GM12865 (cell line): ENCODE data around the gene TCF4.

Experiments
- DNase-seq: peaks from one replicate; pipeline ENCODE4 v3.0.0; 2010; ENCODE audit warnings: low read depth
- H3K4me3 ChIP-seq: 2 replicates; pipeline ENCODE4 v1.5.1; 2011; ENCODE audit warnings: mild to moderate bottlenecking, low read depth, low read length, control low read depth
- TF ChIP-seq, protein P1 (sequence below): IDR thresholded peaks from 2 replicates; pipeline ENCODE4 v1.5.1; 2011; ENCODE audit warnings: low read length, control low read depth, low read depth, inconsistent platforms; ENCODE audit not compliant: insufficient read depth; ENCODE audit errors: missing control alignments

Gene TCF4

DNA sequence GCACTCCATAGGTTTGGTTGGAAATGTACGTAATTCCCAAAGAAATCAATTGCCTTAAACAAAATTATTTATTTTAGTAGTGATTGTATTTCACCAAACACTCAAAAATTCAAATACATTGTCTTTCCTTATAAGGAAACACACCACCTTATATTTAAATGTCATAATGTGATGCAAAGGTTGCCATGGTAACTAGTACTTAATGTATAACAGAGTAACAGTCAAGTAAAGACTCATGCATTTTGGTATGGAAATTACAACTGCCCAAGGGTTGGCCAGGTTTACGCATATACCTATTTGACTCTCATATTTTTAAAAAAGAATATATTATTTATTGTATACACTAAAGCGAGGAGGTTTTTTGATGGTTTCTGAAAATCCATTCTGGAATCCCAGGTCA, 231.2 kb downstream of the TCF4 start:
- no peak overlapping the region for H3K4me3 ChIP-seq
- TF ChIP-seq, protein P1, sequence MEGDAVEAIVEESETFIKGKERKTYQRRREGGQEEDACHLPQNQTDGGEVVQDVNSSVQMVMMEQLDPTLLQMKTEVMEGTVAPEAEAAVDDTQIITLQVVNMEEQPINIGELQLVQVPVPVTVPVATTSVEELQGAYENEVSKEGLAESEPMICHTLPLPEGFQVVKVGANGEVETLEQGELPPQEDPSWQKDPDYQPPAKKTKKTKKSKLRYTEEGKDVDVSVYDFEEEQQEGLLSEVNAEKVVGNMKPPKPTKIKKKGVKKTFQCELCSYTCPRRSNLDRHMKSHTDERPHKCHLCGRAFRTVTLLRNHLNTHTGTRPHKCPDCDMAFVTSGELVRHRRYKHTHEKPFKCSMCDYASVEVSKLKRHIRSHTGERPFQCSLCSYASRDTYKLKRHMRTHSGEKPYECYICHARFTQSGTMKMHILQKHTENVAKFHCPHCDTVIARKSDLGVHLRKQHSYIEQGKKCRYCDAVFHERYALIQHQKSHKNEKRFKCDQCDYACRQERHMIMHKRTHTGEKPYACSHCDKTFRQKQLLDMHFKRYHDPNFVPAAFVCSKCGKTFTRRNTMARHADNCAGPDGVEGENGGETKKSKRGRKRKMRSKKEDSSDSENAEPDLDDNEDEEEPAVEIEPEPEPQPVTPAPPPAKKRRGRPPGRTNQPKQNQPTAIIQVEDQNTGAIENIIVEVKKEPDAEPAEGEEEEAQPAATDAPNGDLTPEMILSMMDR, result no peak
- DNase-seq, result no peak

DNA sequence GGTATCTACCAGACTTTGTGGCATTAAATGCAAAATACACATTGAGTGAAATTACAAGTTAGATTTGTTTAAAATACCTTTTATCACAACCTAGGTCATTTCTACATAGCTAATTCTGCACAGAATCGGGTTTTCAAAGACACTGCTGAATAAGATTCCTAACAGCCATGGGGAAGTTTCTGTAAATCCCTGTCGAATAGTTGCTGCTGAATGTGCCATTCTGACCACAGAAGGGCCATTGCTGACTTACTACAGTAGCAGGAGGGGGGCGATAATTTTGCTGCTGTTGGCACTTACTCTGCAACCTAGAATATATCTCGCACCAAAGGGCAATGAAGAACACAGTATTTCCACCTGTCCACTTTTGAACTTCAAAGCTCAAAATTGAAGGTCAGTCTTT, 232.8 kb downstream of the TCF4 start:
- TF ChIP-seq, protein P1, result no peak
- no peak for DNase-seq

GRCh38 chr18:55354795-55355194, 233.2 kb downstream of the TCF4 start:
- TF ChIP-seq, protein P1, result no peak
- no peak overlapping the region for H3K4me3 ChIP-seq
- DNase-seq, result no peak

More for the DNA sequence above, 232.8 kb downstream of the TCF4 start:
- no peak overlapping the region for H3K4me3 ChIP-seq

GRCh38 chr18:55353806-55354205, 234.2 kb downstream of the TCF4 start:
- no peak for DNase-seq
- no peak overlapping the region for H3K4me3 ChIP-seq
- TF ChIP-seq, protein P1, result no peak

- no peak overlapping the region for H3K4me3 ChIP-seq
- DNase-seq, result no peak
- TF ChIP-seq, protein P1, result no peak
Observed at GRCh38 chr18:55353391-55353790, 234.6 kb downstream of the TCF4 start.

GRCh38 chr18:55351980-55352714, 235.8 kb downstream of the TCF4 start:
- no peak overlapping the region for H3K4me3 ChIP-seq
- TF ChIP-seq, protein P1, result no peak
- peak; percentile 13 for DNase-seq

- DNase-seq, result no peak
- no peak overlapping the region for H3K4me3 ChIP-seq
- TF ChIP-seq, protein P1, result no peak
Observed at GRCh38 chr18:55351241-55351691, 236.7 kb downstream of the TCF4 start.
